K562 (cell line): ENCODE data around the gene IP6K1. TPM values are rescaled to one million over a fixed set of nuclear protein-coding genes. Genes with fewer than 3 reads are reported as not detected.

ENCODE experiments used
- ATAC-seq: fragments of 200-7000 bp; cut with Tn5 transposase; 3 replicates; pipeline ENCODE4 v1.9.1; 2020; ENCODE audit warnings: moderate library complexity
- BruUV-seq: library from RNA; stranded (reverse); fragments of 400-500 nt; replicated peaks from 2 replicates; lab custom pipeline; 2021; lab: Mats Ljungman, UMichigan
- CTCF ChIA-PET: fragments of 300-600 bp; formaldehyde crosslinking; extraction: SDS; loops from one replicate; lab custom pipeline; 2021; ENCODE audit warnings: low intra/inter-chr PET ratio; lab: Yijun Ruan, JAX
- POLR2A ChIA-PET: fragments of 300-600, 350-650 bp; sonication (Branson Sonifier 250); formaldehyde crosslinking; extraction: SDS; loops from one replicate; lab custom pipeline; 2021; ENCODE audit warnings: antibody characterized with exemption, inconsistent platforms; lab: Yijun Ruan, JAX
- DNase-seq, 4 experiments: peaks; one replicate each; pipeline versions ENCODE4 v3.0.0 to v3.0.0-alpha.2; 2011 to 2018; ENCODE audit warnings: low spot score in 3 of 4, mixed read lengths in 3 of 4; ENCODE audit errors: extremely low read depth in 1 of 4
- FAIRE-seq: peaks from 2 replicates; lab custom pipeline; 2011; peaks lifted over from hg19 to GRCh38; lab: Jason Lieb, UNC
- H2AFZ ChIP-seq: 2 replicates; pipeline ENCODE4 v1.6.0; 2011; ENCODE audit warnings: low read depth, low read length, control low read depth, inconsistent platforms
- H3K27ac ChIP-seq: fragments of 200-600 bp; 3 replicates; pipeline ENCODE4 v1.8.0; 2011; ENCODE audit warnings: low read depth, mild to moderate bottlenecking, control low read depth, inconsistent platforms, low read length, moderate library complexity, mixed read lengths; ENCODE audit errors: extremely low read depth
- H3K27me3 ChIP-seq, 2 experiments: fragments of 300-600 bp in 1 of 2; 2 replicates in 1 of 2; 3 replicates in 1 of 2; pipeline versions ENCODE4 v1.6.0 to v1.8.0; 2011; ENCODE audit warnings: inconsistent platforms in 2 of 2, low read length in 2 of 2, mild to moderate bottlenecking in 1 of 2, mixed read lengths in 1 of 2, moderate library complexity in 1 of 2; ENCODE audit not compliant: control insufficient read depth in 2 of 2, insufficient read depth in 2 of 2
- H3K36me3 ChIP-seq: fragments of 300-600 bp; 3 replicates; pipeline ENCODE4 v1.8.0; 2011; ENCODE audit warnings: mild to moderate bottlenecking, low read length, inconsistent platforms; ENCODE audit not compliant: control insufficient read depth, insufficient read depth
- H3K4me1 ChIP-seq, 2 experiments: fragments of 200-600 bp in 1 of 2; replicated peaks in 1 of 2; 2 replicates in 1 of 2; 3 replicates in 1 of 2; pipeline versions ENCODE4 v1.5.1 to v1.8.0; 2011; ENCODE audit warnings: inconsistent platforms in 2 of 2, low read length in 2 of 2, mild to moderate bottlenecking in 1 of 2, mixed read lengths in 1 of 2, moderate library complexity in 1 of 2; ENCODE audit not compliant: control insufficient read depth in 2 of 2, insufficient read depth in 2 of 2
- H3K4me2 ChIP-seq: 2 replicates; pipeline ENCODE4 v1.6.1; 2011; ENCODE audit warnings: low read length, control low read depth, inconsistent platforms, mixed read lengths; ENCODE audit not compliant: insufficient read depth
- H3K4me3 ChIP-seq: fragments of 200-600 bp; sonication (generic), shearing (Covaris generic); 2 replicates; pipeline ENCODE4 v1.5.1; 2016; ENCODE audit warnings: control low read depth, inconsistent platforms
- H3K79me2 ChIP-seq: fragments of 200-600 bp; 3 replicates; pipeline ENCODE4 v1.8.0; 2011; ENCODE audit warnings: low read length, inconsistent platforms; ENCODE audit not compliant: control insufficient read depth, insufficient read depth
- H3K9ac ChIP-seq, 2 experiments: 2 replicates each; pipeline versions ENCODE4 v1.6.0 to v1.6.1; 2011; ENCODE audit warnings: low read depth in 2 of 2, low read length in 2 of 2, control low read depth in 1 of 2, inconsistent platforms in 1 of 2, mild to moderate bottlenecking in 1 of 2, mixed read lengths in 1 of 2; ENCODE audit not compliant: insufficient read depth in 1 of 2
- H3K9me1 ChIP-seq: one replicate; pipeline ENCODE4 v1.6.0; 2011; ENCODE audit warnings: inconsistent platforms, mild to moderate bottlenecking, low read length, moderate library complexity; ENCODE audit not compliant: control insufficient read depth, insufficient read depth
- H3K9me3 ChIP-seq: replicated peaks from 2 replicates; pipeline ENCODE4 v1.5.1; 2011; ENCODE audit warnings: low read depth, low read length, inconsistent platforms; ENCODE audit not compliant: control insufficient read depth, insufficient read depth
- H4K20me1 ChIP-seq: replicated peaks from 2 replicates; pipeline ENCODE4 v1.6.1; 2011; ENCODE audit warnings: low read length, inconsistent platforms, mixed read lengths; ENCODE audit not compliant: control insufficient read depth, insufficient read depth
- ADNP ChIP-seq: fragments of 200-800 bp; sonication (Bioruptor generic); IDR thresholded peaks from 2 replicates; pipeline ENCODE4 v1.6.1; 2016; ENCODE audit warnings: missing genetic modification characterization, missing compliant biosample characterization
- ARID2 ChIP-seq: fragments of 450-650 bp; IDR thresholded peaks from 2 replicates; pipeline ENCODE4 v1.6.1; 2017; ENCODE audit warnings: antibody characterized with exemption, mild to moderate bottlenecking
- ASH1L ChIP-seq: fragments of 450-650 bp; IDR thresholded peaks from 2 replicates; pipeline ENCODE4 v1.6.1; 2018; ENCODE audit warnings: borderline replicate concordance, mild to moderate bottlenecking, low read depth; ENCODE audit not compliant: partially characterized antibody
- BRCA1 ChIP-seq, 2 experiments: fragments of 450-650 bp in 1 of 2; sonication (generic) in 1 of 2; formaldehyde crosslinking in 1 of 2; IDR thresholded peaks; 2 replicates each; pipeline versions ENCODE4 v1.5.0 to v1.6.1; 2017 to 2020; ENCODE audit warnings: mild to moderate bottlenecking in 1 of 2, missing genetic modification reagents in 1 of 2
- C11orf30 ChIP-seq: fragments of 450-650 bp; IDR thresholded peaks from 2 replicates; pipeline ENCODE4 v1.6.1; 2016; ENCODE audit warnings: low read depth, mild to moderate bottlenecking
- EGR1 ChIP-seq: fragments of 450-650 bp; conservative IDR thresholded peaks from 2 replicates; pipeline ENCODE4 v1.6.1; 2017; ENCODE audit warnings: mild to moderate bottlenecking
- ELF4 ChIP-seq: fragments of 450-650 bp; formaldehyde crosslinking; IDR thresholded peaks from 2 replicates; pipeline ENCODE4 v1.4.0; 2022; ENCODE audit warnings: missing genetic modification characterization
- KLF13 ChIP-seq: fragments of 450-650 bp; IDR thresholded peaks from 2 replicates; pipeline ENCODE4 v1.6.1; 2016; ENCODE audit warnings: missing genetic modification characterization, low read depth, mild to moderate bottlenecking, missing compliant biosample characterization, moderate library complexity, borderline replicate concordance
- NCOR1 ChIP-seq: fragments of 450-650 bp; IDR thresholded peaks from 2 replicates; pipeline ENCODE4 v1.6.1; 2016; ENCODE audit warnings: mild to moderate bottlenecking, moderate library complexity
- NFXL1 ChIP-seq: fragments of 450-650 bp; formaldehyde crosslinking; IDR thresholded peaks from 2 replicates; pipeline ENCODE4 v1.4.0; 2021; ENCODE audit warnings: mild to moderate bottlenecking
- POLR2AphosphoS5 ChIP-seq: IDR thresholded peaks from 2 replicates; pipeline ENCODE4 v1.6.1; 2011; ENCODE audit warnings: mild to moderate bottlenecking, low read depth, low read length, moderate library complexity; ENCODE audit not compliant: control insufficient read depth, insufficient read depth
- PTTG1 ChIP-seq: fragments of 450-650 bp; IDR thresholded peaks from 2 replicates; pipeline ENCODE4 v1.6.1; 2016; ENCODE audit warnings: low read depth, mild to moderate bottlenecking, missing genetic modification characterization, missing compliant biosample characterization
- RNF2 ChIP-seq: sonication (generic); IDR thresholded peaks from 2 replicates; pipeline ENCODE4 v1.6.1; 2016
- SAFB ChIP-seq: fragments of 200-400 bp; formaldehyde crosslinking; IDR thresholded peaks from 2 replicates; pipeline ENCODE4 v1.6.1; 2017; ENCODE audit warnings: low read depth, low read length, borderline replicate concordance
- SMARCE1 ChIP-seq: fragments of 450-650 bp; IDR thresholded peaks from 2 replicates; pipeline ENCODE4 v1.7.1; 2016; ENCODE audit warnings: mild to moderate bottlenecking
- SMC3 ChIP-seq: conservative IDR thresholded peaks from 2 replicates; pipeline ENCODE4 v1.6.1; 2011; ENCODE audit warnings: low read depth, low read length, improper control_type of control experiment; ENCODE audit not compliant: insufficient read depth
- ZBTB2 ChIP-seq: fragments of 450-650 bp; IDR thresholded peaks from 2 replicates; pipeline ENCODE4 v1.6.1; 2016; ENCODE audit warnings: antibody characterized with exemption
- ZNF639 ChIP-seq, 2 experiments: fragments of 200-800 bp in 1 of 2; sonication (Bioruptor generic) in 1 of 2; sonication (generic) in 1 of 2; formaldehyde crosslinking in 1 of 2; IDR thresholded peaks in 1 of 2; conservative IDR thresholded peaks in 1 of 2; 2 replicates each; pipeline versions ENCODE4 v1.5.0 to v1.6.1; 2016 to 2020; ENCODE audit warnings: missing compliant biosample characterization in 1 of 2, missing genetic modification characterization in 1 of 2, missing genetic modification reagents in 1 of 2
- WGBS: fragments of 100-300 bp; shearing (Covaris generic); methylation state at CpG from one replicate; pipeline ENCODE4 v1.1.6; 2016; ENCODE audit warnings: low coverage, mixed read lengths; ENCODE audit not compliant: insufficient coverage; ENCODE audit errors: missing lambda C conversion rate; 5-methylcytosine and 5-hydroxymethylcytosine counted together
- in situ Hi-C: fragments of 300-500 bp; cut with MboI; formaldehyde crosslinking; loops from 4 replicates; pipeline ENCODE4 v1.15.0; 2018; ENCODE audit warnings: inconsistent platforms, mixed read lengths
- intact Hi-C: fragments of 100-400 bp; cut with micrococcal nuclease; formaldehyde crosslinking; loops from 2 replicates; pipeline ENCODE4 v1.14.2; 2022
- polyA plus RNA-seq, 8 experiments: library from polyadenylated mRNA; depleted of rRNA in 4 of 8; stranded (reverse) in 5 of 8; unstranded in 3 of 8; fragments of >200 nt; fragmentation: Nextera tagmentation in 2 of 8; fragmentation: Illumina TruSeq in 1 of 8; extraction: Ambion mirVana in 2 of 8; extraction: Trizol in 1 of 8; gene quantifications; 2 replicates each; pipeline versions ENCODE4 v1.2.1 to v1.2.3, GENCODE V29; 2011 to 2014; ENCODE audit warnings: inconsistent platforms in 1 of 8, missing spikeins in 1 of 8
- total RNA-seq, 7 experiments: library from RNA; depleted of rRNA in 6 of 7; stranded (reverse); fragments of >200 nt in 6 of 7; fragmentation: Illumina TruSeq in 2 of 7; extraction: Trizol in 2 of 7; gene quantifications; 2 replicates each; pipeline versions ENCODE4 v1.2.1 to v1.2.3, GENCODE V29; 2011 to 2021; ENCODE audit warnings: low replicate concordance in 1 of 7
- TF ChIP-seq, protein P1 (sequence below): fragments of 250-450 bp; sonication (Bioruptor Pico); IDR thresholded peaks from 2 replicates; pipeline ENCODE4 v1.8.0; 2021; ENCODE audit warnings: borderline replicate concordance, mild to moderate bottlenecking, moderate library complexity; ENCODE audit not compliant: poor library complexity, severe bottlenecking

Gene IP6K1
- total and polyA plus RNA-seq, 9 of the 15 experiments (the other 6 are each of a cell fraction or from before 2014, with no cell fraction given) = 0.46 to 29.2 (median 13.1) TPM

DNA sequence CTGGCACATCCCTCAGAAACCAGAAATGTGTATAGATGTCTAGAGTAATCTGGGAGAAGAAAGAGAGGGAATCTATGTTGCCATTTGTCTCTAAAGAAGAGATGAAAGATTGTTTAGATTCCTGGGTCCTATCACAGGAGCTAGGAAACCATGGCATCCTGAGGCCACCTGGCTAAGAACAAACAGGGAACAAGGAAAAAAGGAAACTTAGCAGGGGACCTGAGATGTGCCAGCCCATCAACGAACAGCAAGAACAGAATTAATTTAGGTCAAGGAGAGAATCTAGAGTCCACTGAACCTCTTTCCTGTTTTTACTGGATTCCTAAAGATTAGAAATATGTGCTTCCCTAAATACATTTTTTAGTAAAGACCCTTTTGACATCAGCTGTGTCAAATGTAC, 30.3 kb downstream of the IP6K1 start:
- Histone ChIP-seq H3K4me1 (no peaks in the 10 kb centered on the region; a peak in 1 of 5 replicates), H3K27ac (no peak overlapping the region), H3K9ac (no peak overlapping the region), H3K9me1 (no peaks in the 10 kb centered on the region), H3K79me2 (peaks cover 73% of the 10 kb centered on the region), H2AFZ (no peak overlapping the region), H3K9me3 (no peaks in the 10 kb centered on the region), H3K36me3 (0 out of 3 replicates have a peak, but pooled peaks cover 7% of the 10 kb centered on the region), H3K27me3 (no peaks in the 10 kb centered on the region), H3K4me2 (no peak overlapping the region), H4K20me1 (peaks cover 13% of the 10 kb centered on the region; the same call in 1 of the 2 replicates), H3K4me3 (no peak overlapping the region)
- WGBS = 30% methylated on average over 1 of the region's 1 CpG
- intact Hi-C loops = no loop called here
- DNase-seq = no peak
- in situ Hi-C loops = no loop called here
- BruUV-seq = no TSS peak
- FAIRE-seq = no peak
- POLR2A ChIA-PET = interaction anchor here (0.8 to 1.1 kb wide), 2 partner anchors 11 to 168 kb away, joined by 3 read pairs; no protein-coding TSS in a partner anchor
- no peak for TF ChIP-seq PTTG1
- TF ChIP-seq C11orf30 = no peak
- TF ChIP-seq BRCA1 (IDR thresholded peaks at IDR 0.05) = no peak
- TF ChIP-seq BRCA1 (CRISPR knock-in tag; IDR thresholded peaks at IDR 0.05) = no peak
- TF ChIP-seq SMC3 = no peak
- no peak for TF ChIP-seq EGR1
- TF ChIP-seq NCOR1 = no peak
- TF ChIP-seq KLF13 = no peak
- no peak for TF ChIP-seq SMARCE1
- TF ChIP-seq ASH1L = no peak
- no peak for TF ChIP-seq NFXL1 (CRISPR knock-in tag)
- TF ChIP-seq ELF4 (CRISPR knock-in tag) = no peak
- TF ChIP-seq ADNP = no peak
- no peak for TF ChIP-seq SAFB
- no peak for TF ChIP-seq ZBTB2
- no peak for TF ChIP-seq RNF2
- TF ChIP-seq POLR2AphosphoS5 = no peak
- TF ChIP-seq, protein P1, sequence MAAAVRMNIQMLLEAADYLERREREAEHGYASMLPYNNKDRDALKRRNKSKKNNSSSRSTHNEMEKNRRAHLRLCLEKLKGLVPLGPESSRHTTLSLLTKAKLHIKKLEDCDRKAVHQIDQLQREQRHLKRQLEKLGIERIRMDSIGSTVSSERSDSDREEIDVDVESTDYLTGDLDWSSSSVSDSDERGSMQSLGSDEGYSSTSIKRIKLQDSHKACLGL (CRISPR knock-in tag) = no peak
- TF ChIP-seq ARID2 = no peak
- TF ChIP-seq ZNF639 (CRISPR knock-in tag; conservative IDR thresholded peaks at IDR 0.05 in 1 of 2, IDR thresholded peaks at IDR 0.05 in 1 of 2) = no peak
- no peak for ATAC-seq
- CTCF ChIA-PET = no interaction called here
